Neural cell (in vitro differentiated cells): Measurements from ENCODE around the gene OXNAD1.

ENCODE experiments used
- EZH2 ChIP-seq: fragments of 200-600, 300-800 bp; shearing (Covaris generic), sonication (generic); IDR thresholded peaks from 2 replicates; pipeline ENCODE4 v1.6.1; 2014; ENCODE audit warnings: antibody characterized with exemption, low read length, borderline replicate concordance, mild to moderate bottlenecking; ENCODE audit not compliant: insufficient read depth, poor library complexity, severe bottlenecking
- REST ChIP-seq: IDR thresholded peaks from 2 replicates; pipeline ENCODE4 v1.6.1; 2012; ENCODE audit warnings: borderline replicate concordance
- SMC3 ChIP-seq: fragments of 450-650 bp; conservative IDR thresholded peaks from 2 replicates; pipeline ENCODE4 v1.6.1; 2014; ENCODE audit warnings: antibody characterized with exemption, mild to moderate bottlenecking, moderate library complexity; ENCODE audit not compliant: poor library complexity
- TF ChIP-seq, protein P1 (sequence below): fragments of 450-650 bp; IDR thresholded peaks from 2 replicates; pipeline ENCODE4 v1.5.1; 2014; ENCODE audit warnings: antibody characterized with exemption, mild to moderate bottlenecking, moderate library complexity; ENCODE audit not compliant: poor library complexity, severe bottlenecking

DNA sequence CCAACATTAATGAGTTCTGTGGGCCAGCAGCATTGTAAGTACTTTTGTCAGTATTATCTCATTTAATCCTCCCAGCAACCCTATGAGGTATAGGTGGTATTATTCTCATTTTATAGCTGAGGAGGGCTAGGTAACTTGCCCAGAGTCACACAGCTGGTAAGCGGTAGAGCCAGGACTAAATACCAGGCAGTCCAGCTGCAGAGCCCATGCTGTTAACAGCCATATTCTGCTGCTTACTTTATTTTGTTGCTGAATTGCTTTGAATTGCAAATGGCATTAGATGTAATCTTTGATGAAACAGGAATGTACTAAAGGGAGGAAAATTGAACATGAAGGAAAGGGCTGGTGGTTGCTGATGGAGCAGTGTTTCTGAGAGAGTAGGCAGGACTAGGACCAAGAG is 19.6 kb downstream of the OXNAD1 start:
- TF ChIP-seq, protein P1, sequence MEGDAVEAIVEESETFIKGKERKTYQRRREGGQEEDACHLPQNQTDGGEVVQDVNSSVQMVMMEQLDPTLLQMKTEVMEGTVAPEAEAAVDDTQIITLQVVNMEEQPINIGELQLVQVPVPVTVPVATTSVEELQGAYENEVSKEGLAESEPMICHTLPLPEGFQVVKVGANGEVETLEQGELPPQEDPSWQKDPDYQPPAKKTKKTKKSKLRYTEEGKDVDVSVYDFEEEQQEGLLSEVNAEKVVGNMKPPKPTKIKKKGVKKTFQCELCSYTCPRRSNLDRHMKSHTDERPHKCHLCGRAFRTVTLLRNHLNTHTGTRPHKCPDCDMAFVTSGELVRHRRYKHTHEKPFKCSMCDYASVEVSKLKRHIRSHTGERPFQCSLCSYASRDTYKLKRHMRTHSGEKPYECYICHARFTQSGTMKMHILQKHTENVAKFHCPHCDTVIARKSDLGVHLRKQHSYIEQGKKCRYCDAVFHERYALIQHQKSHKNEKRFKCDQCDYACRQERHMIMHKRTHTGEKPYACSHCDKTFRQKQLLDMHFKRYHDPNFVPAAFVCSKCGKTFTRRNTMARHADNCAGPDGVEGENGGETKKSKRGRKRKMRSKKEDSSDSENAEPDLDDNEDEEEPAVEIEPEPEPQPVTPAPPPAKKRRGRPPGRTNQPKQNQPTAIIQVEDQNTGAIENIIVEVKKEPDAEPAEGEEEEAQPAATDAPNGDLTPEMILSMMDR: no peak
- TF ChIP-seq REST: no peak
- no peak for TF ChIP-seq SMC3
- TF ChIP-seq EZH2: no peak
